AG09309 (cell line): ENCODE results near the gene CNTD1.
A peak's percentile ranks its signal among the peaks of the same experiment; 100 is the strongest.
"Not testable (repeated sequence)": the region's sequence is repeated elsewhere in the genome, so short reads cannot be mapped to it uniquely, and the experiment has no call there.

Experiments
- DNase-seq: peaks from one replicate; pipeline ENCODE4 v3.0.0-alpha.2; 2010; ENCODE audit warnings: low read depth
- H3K4me3 ChIP-seq: 2 replicates; pipeline ENCODE4 v1.5.1; 2011; ENCODE audit warnings: mild to moderate bottlenecking, low read depth, low read length, moderate library complexity; ENCODE audit not compliant: control insufficient read depth
- TF ChIP-seq, protein P1 (sequence below): IDR thresholded peaks from 2 replicates; pipeline ENCODE4 v1.5.1; 2011; ENCODE audit warnings: mild to moderate bottlenecking, low read depth, low read length, inconsistent platforms; ENCODE audit not compliant: insufficient read depth, control insufficient read depth; ENCODE audit errors: missing control alignments

CNTD1 gene

DNA sequence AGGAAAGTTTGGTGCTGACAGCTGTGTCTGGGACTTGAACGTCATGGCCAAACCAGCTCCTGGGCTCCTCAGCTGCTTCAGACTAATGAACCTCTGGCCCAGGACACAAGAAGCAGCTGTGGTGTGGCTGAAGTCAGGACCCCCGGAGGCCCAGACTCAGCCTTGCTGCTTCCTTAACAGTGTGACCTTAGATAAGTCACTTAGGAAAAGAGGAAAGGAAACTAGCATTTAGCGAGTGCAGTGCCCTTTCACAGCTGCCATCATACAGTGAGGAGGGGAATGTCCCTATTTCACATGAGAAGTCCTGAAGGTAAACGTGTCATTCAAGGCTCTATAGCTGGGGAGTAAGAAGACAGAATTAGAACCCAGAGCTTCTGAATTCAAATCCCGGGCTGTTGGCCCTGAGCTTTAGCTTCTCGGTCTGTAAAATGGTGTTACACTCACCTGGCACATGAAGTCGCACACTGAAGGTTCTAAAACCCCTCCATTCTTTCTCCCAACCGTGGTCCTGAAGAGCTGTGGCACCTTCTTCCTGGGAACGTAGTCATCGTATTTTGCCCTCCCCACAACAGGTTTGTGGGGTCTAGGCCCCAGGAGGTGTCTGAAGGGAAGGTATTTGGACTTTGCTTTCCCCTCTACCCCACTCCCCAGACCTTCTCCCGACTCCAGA, 38.5 kb upstream of the CNTD1 start:
- TF ChIP-seq, protein P1, sequence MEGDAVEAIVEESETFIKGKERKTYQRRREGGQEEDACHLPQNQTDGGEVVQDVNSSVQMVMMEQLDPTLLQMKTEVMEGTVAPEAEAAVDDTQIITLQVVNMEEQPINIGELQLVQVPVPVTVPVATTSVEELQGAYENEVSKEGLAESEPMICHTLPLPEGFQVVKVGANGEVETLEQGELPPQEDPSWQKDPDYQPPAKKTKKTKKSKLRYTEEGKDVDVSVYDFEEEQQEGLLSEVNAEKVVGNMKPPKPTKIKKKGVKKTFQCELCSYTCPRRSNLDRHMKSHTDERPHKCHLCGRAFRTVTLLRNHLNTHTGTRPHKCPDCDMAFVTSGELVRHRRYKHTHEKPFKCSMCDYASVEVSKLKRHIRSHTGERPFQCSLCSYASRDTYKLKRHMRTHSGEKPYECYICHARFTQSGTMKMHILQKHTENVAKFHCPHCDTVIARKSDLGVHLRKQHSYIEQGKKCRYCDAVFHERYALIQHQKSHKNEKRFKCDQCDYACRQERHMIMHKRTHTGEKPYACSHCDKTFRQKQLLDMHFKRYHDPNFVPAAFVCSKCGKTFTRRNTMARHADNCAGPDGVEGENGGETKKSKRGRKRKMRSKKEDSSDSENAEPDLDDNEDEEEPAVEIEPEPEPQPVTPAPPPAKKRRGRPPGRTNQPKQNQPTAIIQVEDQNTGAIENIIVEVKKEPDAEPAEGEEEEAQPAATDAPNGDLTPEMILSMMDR = no peak
- H3K4me3 ChIP-seq = no peak overlapping the region
- DNase-seq = no peak

DNA sequence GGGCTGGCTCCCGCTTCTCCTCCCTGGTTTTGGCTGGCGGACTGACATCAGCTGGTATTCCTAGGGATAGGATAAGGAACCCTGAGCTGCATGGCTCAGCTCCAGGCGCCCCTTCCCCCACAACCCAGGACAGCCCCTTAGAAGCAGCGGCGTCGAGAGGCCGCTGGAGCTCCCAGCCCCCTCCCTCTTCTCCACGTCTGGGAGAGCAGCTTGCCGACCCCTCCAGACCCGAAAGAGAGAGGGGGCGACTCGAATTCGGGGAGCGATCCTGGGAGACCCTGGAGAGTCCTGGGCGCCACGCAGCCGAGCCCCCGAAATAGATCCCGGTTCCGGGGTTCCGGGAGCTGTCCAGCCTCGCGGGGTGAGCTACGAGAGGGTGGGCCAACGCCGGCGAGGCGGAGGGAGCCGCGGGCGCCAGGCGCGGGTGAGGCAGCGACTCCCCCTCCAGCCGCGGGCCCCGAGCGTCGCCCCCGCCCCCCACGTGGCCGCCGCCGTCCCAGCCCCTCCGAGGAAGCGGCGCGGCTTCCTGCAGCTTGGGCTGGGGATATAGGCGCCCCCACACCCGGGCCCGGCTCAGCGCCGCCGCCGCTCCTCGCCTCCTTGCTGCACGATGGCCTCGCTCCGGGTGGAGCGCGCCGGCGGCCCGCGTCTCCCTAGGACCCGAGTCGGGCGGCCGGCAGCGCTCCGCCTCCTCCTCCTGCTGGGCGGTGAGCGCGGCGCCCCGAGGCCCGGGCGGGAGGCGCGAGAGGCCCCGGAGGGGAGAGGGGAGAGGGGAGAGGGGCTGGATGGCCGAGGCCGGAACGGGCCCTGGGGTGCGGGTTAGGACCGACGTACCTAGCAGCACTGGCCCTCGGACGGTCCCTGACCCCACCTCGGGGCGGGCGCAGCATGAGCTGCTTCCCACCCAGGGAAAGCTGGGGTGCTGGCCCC, 37.7 kb upstream of the CNTD1 start, which contains the start of gene RAMP2:
Gene RAMP2, plus strand, starts transcription at position 576 of the 930 bp plus-strand sequence. Its CDS starts 35 bp downstream, at position 611.
- no peak for DNase-seq
- peak within 1 kb of the TSS; percentile 38 for H3K4me3 ChIP-seq
- TF ChIP-seq, protein P1 = no peak

DNA sequence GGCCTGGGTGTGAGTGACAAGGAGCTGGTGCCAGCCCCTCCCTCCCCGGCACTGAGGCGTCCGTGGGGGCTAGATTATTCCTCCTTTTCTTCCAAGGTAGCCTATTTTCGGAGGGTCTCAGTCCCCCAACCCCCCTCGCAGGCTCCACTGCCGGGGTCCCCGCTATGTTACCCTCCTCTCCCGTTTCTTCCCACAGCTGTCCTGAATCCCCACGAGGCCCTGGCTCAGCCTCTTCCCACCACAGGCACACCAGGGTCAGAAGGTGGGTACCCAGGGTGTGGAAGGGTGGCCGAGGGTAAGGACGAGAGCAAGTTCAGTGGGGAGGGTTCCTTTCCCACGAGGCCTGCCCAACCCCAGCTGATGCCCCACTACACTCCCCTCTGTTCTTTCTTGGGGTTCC, 37.0 kb upstream of the CNTD1 start:
- no peak for DNase-seq
- TF ChIP-seq, protein P1 = no peak
- H3K4me3 ChIP-seq = peak overlapping the region; percentile 38

DNA sequence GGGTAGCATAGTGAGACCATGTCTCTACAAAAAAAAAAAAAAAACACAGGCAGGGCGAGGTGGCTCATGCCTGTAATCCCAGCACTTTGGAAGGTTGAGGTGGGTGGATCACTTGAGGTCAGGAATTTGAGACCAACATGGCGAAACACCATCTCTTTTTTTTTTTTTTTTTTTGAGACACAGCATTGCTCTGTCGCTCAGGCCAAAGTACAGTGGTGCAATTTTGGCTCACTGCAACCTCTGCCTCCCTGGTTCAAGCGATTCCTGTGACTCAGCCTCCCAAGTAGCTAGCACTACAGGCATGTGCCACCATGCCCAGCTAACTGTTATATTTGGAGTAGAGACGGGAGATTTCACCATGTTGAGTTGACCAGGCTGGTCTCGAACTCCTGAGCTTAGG, 32.5 kb upstream of the CNTD1 start:
- no peak for DNase-seq
- H3K4me3 ChIP-seq = no peak overlapping the region
- TF ChIP-seq, protein P1 = no peak

DNA sequence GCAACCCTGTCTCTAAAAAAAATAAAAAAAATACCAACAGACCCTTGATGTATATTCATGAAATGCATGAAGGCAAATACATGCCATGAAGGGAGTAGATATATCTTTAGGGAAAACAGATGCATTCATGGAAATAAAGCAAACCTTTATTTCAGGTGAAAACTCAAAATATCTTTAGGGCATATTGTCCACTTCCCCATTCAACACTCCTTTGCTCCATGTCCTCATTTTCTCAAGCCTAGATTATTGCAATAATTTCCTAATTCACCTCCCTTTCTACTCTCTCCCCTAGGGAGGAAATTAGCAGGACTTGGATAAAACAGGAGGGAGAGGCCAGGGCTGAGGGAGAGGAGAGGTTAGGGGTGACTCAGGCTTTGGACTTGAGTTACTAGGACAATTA, 31.1 kb upstream of the CNTD1 start:
- no peak overlapping the region for H3K4me3 ChIP-seq
- TF ChIP-seq, protein P1 = no peak
- DNase-seq = no peak

DNA sequence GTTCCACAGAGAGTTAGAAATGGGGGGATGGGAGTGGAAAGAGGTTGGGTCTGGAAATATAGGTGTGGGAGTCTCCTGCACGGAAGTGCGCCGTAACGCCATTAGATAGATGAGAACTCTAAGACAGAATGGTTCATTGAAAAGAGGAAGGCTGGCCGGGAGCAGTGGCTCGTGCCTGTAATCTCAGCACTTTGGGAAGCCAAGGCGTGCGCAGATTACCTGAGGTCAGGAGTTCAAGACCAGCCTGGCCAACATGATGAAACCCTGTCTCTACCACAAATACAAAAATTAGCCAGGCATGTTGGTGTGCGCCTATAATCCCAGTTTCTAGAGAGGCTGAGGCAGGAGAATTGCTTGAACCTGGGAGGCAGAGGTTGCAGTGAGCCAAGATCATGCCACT, 30.7 kb upstream of the CNTD1 start:
- not testable (repeated sequence) for DNase-seq, H3K4me3 ChIP-seq

DNA sequence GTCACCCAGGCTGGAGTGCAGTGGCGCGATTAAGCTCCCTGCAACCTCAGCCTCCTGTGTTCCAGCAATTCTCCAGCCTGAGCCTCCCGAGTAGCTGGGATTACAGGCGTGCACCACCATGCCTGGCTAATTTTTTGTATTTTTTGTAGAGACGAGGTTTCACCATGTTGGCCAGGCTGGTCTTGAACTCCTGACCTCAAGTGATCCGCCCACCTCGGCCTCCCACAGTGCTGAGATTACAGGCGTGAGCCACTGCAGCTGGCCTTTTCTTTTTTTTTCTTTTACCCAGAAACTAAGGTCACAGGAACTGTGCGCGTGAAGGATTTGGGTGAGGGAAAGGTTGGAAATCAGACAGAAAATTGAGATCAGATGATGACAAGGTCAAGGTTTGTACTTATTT, 28.7 kb upstream of the CNTD1 start:
- H3K4me3 ChIP-seq, DNase-seq: not testable (repeated sequence)
